LNCaP clone FGC (cell line): ENCODE measurements around the gene DPF3.

Experiments
- DNase-seq: peaks from one replicate; pipeline ENCODE4 v3.0.0-alpha.2; 2011; ENCODE audit warnings: low read depth
- H3K4me3 ChIP-seq: 2 replicates; pipeline ENCODE4 v1.5.1; 2011; ENCODE audit warnings: mild to moderate bottlenecking, low read depth, low read length, control low read depth
- TF ChIP-seq, protein P1 (sequence below): IDR thresholded peaks from 2 replicates; pipeline ENCODE4 v1.5.1; 2012; ENCODE audit warnings: mild to moderate bottlenecking; ENCODE audit not compliant: control insufficient read depth, insufficient read depth; ENCODE audit errors: extremely low read depth

DPF3 gene

DNA sequence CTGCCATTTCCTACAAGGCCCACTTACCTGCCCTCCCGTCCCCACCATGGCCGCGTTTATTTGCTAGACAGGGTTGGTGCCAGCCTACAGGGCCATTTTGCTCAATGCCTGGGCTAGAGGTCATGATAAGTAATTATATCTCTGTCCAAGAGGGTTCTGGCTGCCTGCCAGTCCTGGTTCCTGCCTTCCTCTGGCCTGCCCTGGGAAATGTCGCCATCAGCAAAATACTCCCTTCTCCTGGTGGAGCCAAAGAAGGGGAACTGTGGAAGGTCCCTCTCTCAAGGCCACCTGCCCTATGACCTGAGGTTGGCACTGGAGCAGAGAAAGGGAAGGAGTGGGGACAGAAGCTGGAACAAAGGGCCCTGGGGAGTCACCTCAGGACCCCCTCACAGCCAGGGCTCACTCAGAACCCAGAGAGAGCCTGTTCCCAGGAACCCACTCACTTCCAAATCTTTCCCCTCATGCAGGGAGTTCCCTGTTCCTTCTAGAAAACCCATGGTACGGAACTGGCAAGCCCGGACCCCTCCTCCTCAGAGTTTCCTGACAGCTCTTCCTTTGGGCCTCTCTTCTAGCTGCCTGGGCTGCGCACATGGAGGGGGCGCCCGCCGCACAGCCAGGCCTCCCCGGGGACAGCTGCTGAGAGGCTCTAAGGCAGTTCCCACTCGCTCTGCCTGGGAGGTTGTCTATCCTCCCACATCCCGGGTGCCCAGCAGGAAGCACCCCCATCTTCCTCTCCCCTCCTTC, 280.5 kb downstream of the DPF3 start:
- DNase-seq, result peak; percentile 13
- no peak overlapping the region for H3K4me3 ChIP-seq
- TF ChIP-seq, protein P1, sequence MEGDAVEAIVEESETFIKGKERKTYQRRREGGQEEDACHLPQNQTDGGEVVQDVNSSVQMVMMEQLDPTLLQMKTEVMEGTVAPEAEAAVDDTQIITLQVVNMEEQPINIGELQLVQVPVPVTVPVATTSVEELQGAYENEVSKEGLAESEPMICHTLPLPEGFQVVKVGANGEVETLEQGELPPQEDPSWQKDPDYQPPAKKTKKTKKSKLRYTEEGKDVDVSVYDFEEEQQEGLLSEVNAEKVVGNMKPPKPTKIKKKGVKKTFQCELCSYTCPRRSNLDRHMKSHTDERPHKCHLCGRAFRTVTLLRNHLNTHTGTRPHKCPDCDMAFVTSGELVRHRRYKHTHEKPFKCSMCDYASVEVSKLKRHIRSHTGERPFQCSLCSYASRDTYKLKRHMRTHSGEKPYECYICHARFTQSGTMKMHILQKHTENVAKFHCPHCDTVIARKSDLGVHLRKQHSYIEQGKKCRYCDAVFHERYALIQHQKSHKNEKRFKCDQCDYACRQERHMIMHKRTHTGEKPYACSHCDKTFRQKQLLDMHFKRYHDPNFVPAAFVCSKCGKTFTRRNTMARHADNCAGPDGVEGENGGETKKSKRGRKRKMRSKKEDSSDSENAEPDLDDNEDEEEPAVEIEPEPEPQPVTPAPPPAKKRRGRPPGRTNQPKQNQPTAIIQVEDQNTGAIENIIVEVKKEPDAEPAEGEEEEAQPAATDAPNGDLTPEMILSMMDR, result no peak

DNA sequence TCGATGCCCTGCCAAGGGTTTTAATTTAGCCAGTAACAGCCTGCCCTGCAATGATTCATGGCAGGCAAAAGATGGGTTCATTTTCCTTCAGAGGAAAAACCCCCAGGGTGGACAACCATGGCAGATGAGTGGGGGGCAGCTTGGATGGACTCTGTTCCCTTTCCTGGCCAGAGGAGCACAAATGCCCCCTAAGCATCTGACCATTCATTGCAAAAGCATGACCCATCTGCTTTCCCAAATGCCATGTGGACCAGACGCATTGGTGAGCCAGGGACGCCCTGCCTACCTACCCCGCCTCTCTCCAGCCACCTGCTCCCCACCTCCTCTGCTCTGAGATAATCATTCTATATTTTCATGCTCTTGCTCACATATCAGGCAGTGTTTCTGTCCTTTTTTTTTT, 281.9 kb downstream of the DPF3 start:
- TF ChIP-seq, protein P1, result no peak
- H3K4me3 ChIP-seq, result no peak overlapping the region
- no peak for DNase-seq

DNA sequence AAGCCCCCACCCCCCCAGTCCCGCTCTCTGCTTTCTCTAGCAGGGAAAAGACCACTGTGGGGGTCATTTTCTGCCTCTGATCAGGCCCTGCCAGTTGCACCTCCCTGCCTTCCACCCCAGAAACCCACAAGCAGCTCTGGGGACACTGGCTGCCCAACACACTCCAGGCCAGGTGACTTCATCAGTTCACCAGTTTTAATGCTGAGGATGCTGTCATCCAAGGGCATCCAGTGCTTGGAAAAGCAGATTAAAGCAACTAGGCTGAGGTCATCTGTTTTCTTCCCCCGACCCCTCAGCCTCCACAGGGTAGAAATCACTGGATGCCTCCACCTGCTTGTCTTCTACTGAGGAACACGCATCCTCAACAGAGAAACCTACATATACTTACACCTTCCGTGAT, 282.4 kb downstream of the DPF3 start:
- no peak for DNase-seq
- no peak overlapping the region for H3K4me3 ChIP-seq
- TF ChIP-seq, protein P1, result no peak

DNA sequence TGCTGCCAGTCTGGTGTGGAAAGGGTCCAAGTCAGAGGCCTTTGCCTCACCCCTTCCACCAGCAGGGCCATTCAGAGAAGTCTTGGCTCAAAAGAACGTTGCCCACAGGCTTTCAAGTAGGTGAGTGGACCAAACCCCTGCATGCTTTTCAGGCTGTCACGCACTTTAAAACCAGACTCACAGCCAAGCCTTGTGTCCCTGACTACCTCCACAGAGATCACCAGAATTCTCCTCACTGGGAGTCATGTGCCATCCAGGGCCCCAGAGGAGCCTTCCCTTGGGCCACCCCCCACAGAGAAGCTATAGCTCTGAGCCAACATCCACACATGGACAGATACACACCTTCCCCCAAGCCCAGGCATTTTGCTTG, 283.1 kb downstream of the DPF3 start:
- TF ChIP-seq, protein P1, result no peak
- no peak overlapping the region for H3K4me3 ChIP-seq
- DNase-seq, result no peak

DNA sequence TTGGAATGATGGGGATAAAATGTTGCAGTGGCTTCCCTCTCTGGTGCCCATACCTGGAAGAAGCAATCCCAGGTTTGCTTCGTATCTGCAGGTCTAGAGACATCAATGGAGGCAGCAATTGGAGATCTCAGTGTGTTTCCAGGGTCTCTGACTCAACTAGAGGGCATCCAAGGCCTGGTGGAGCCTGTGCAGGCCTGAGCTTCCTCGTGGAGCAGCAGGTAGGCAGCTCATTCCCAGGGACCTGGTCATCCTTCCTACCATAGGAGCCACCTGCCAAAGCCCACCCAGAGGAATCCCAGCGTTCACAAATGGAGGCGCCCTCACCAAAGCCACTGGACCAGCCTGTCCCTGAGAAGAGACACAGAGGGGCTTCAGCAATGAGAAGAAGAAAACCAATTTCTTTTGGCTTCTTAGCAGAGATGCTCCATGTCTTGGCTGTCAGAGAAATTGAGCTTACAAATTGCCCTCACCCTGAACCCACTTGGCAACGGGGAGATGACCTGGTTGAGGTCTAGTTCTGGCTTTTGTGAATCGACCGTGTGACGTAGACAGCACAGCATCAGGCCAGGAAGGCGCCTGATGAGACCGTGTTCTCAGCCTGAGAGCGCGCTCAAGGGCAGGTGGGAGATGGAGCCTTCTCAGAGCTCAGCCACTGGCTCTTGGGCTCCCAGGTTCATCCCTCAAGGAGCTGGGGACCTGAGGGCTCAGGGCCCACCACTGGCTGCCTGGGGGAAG, 283.6 kb downstream of the DPF3 start:
- no peak overlapping the region for H3K4me3 ChIP-seq
- no peak for DNase-seq
- TF ChIP-seq, protein P1, result no peak

DNA sequence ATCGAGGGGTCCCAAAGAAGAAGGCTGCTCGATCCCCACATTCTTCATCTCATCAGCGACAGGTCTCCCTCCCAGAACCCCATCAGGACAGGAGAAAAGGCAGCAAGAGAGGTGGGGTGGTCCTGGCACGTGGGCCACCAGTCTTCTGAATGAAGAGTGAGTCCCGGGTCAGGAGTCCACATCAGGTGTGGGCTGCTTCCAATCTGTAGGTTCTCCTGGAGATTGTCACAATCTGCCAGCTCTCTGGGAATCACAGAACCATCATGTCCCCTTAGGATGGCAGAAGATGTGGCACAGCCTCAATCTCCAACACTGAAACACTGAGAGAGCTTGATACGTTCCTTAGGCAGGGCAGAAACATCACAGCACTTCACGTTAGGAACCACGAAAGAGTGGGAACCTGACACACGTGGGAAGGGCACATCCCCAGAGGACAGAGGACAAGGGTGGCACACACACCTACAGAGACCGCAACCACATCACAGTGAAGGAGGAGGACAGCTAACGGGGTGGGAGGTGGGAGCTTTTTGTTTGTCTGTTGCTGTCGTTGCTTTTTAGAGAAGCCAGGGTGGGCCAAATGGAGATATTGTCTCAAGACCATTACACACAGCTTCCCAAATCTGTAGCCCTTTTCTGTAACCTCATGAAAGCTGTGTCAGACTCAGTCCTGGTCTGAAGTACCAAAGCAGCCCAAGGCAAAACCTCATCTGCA, 284.5 kb downstream of the DPF3 start:
- H3K4me3 ChIP-seq, result no peak overlapping the region
- no peak for DNase-seq
- TF ChIP-seq, protein P1, result no peak
